ENCODE measurements around the gene SCUBE1. TPM values are rescaled to one million over a fixed set of nuclear protein-coding genes. Genes with fewer than 3 reads are reported as not detected.

Gene SCUBE1
- total and polyA plus RNA-seq, 2 of the 8 experiments (the other 6 are each of a cell fraction or from before 2014, with no cell fraction given): 2.3 to 4.9 TPM

- peak overlapping the region; percentile 21; the same call in 1 of the 2 replicates for H2BK5ac ChIP-seq (ENCODE audit: low read depth, low read length)
- H4K5ac ChIP-seq (ENCODE audit: insufficient read length, low read depth, low read length): no peak overlapping the region
- no peaks in the 10 kb centered on the region for H3K9me3 ChIP-seq (ENCODE audit: insufficient read depth in 2 of 2, low read depth in 1 of 2, low read length in 1 of 2)
- no peak overlapping the region for H3K4me2 ChIP-seq (ENCODE audit: insufficient read depth in 1 of 2, low read depth in 2 of 2, low read length in 2 of 2)
- H2BK20ac ChIP-seq (ENCODE audit: low read length): no peak overlapping the region
- no peak overlapping the region for H3K56ac ChIP-seq (replicated peaks; ENCODE audit: insufficient read length, low read depth, low read length)
- H2BK120ac ChIP-seq (replicated peaks; ENCODE audit: low read depth, low read length): no peak overlapping the region
- H4K91ac ChIP-seq (replicated peaks; ENCODE audit: insufficient read length, low read length): no peak overlapping the region
- H3K4me3 ChIP-seq (ENCODE audit: extremely low read depth in 1 of 4, insufficient read depth in 2 of 4, low read depth in 3 of 4, low read length in 4 of 4): no peak overlapping the region
- DNase-seq (ENCODE audit: low read depth in 1 of 2, low spot score in 2 of 2): no peak
- no peak overlapping the region for H3K23ac ChIP-seq (ENCODE audit: insufficient read length)
- H3K4ac ChIP-seq (replicated peaks; ENCODE audit: insufficient read length, low read depth, low read length): no peak overlapping the region
- 75% methylated on average over 11 of the region's 12 CpGs; no CpG with 5 or more reads in 1 of the 2 experiments for WGBS, 2 experiments (ENCODE audit: extremely low coverage in 1 of 2, insufficient coverage in 1 of 2, insufficient read length in 1 of 2, insufficient replicate concordance in 2 of 2, low coverage in 1 of 2, low lambda C conversion rate in 2 of 2, missing lambda C conversion rate in 1 of 2)
- H2AFZ ChIP-seq (ENCODE audit: low read length): no peak overlapping the region; the same call in 1 of the 2 replicates
- H3K4me1 ChIP-seq (replicated peaks in 1 of 4; ENCODE audit: control insufficient read depth in 3 of 4, insufficient read depth in 4 of 4, low read length in 3 of 4): peaks cover 0 to 9% (median 3%) of the 10 kb centered on the region in 4 experiments; a peak in 5 of 7 replicates
- H3K14ac ChIP-seq (ENCODE audit: insufficient read length): no peak overlapping the region
- H3K27ac ChIP-seq (ENCODE audit: low read depth, low read length): no peak overlapping the region
- no peak overlapping the region; the same call in 1 of the 2 replicates for H4K8ac ChIP-seq (ENCODE audit: extremely low read depth, insufficient read depth, low read length)
- H2AK5ac ChIP-seq (ENCODE audit: low read depth, low read length): no peak overlapping the region
- H3K9ac ChIP-seq (replicated peaks in 1 of 4; ENCODE audit: extremely low read depth in 1 of 4, low read depth in 3 of 4, low read length in 3 of 4): no peak overlapping the region
- CTCF ChIA-PET (ENCODE audit: partially characterized antibody): interaction anchor here (0.8 to 9.2 kb wide), 5 partner anchors 9 to 72 kb away, joined by 3 to 109 read pairs (median 9); no protein-coding TSS in a partner anchor
- H4K20me1 ChIP-seq (replicated peaks in 1 of 2; ENCODE audit: control insufficient read depth in 1 of 2, insufficient read depth in 2 of 2, low read length in 2 of 2): peaks cover 0 to 2% of the 10 kb centered on the region in 2 experiments
- no peaks in the 10 kb centered on the region; the same call in 1 of the 2 replicates for H3K79me1 ChIP-seq (ENCODE audit: low read depth, low read length)
- H2BK15ac ChIP-seq (ENCODE audit: low read length): no peak overlapping the region
- no peaks in the 10 kb centered on the region for H3K23me2 ChIP-seq (ENCODE audit: low read depth, low read length)
- H3K36me3 ChIP-seq (ENCODE audit: control insufficient read depth in 2 of 4, insufficient read depth in 4 of 4, low read length in 3 of 4): no peaks in the 10 kb centered on the region
- POLR2A ChIA-PET (ENCODE audit: partially characterized antibody): no interaction called here
- H3K18ac ChIP-seq (ENCODE audit: extremely low read depth, low read length): peak overlapping the region; percentile 48; the same call in 1 of the 2 replicates
- no peak for FAIRE-seq
- H3K79me2 ChIP-seq (ENCODE audit: control insufficient read depth in 1 of 2, insufficient read depth in 2 of 2, low read length in 2 of 2): no peaks in the 10 kb centered on the region
- H3K27me3 ChIP-seq (replicated peaks in 1 of 4; ENCODE audit: control insufficient read depth in 3 of 4, extremely low read depth in 1 of 4, insufficient read depth in 3 of 4, low read length in 3 of 4): no peaks in the 10 kb centered on the region
- no peak overlapping the region for H2BK12ac ChIP-seq (ENCODE audit: low read depth, low read length)
- no peak for TF ChIP-seq TAF1 (IDR thresholded peaks at IDR 0.05; ENCODE audit: low read depth, low read length)
- no peak for TF ChIP-seq GTF2F1 (IDR thresholded peaks at IDR 0.05; ENCODE audit: borderline replicate concordance, low read depth, low read length)
- TF ChIP-seq TCF12 (IDR thresholded peaks at IDR 0.05; ENCODE audit: low read depth, low read length): no peak
- no peak for TF ChIP-seq CREB1 (IDR thresholded peaks at IDR 0.05)
- TF ChIP-seq, protein P1, sequence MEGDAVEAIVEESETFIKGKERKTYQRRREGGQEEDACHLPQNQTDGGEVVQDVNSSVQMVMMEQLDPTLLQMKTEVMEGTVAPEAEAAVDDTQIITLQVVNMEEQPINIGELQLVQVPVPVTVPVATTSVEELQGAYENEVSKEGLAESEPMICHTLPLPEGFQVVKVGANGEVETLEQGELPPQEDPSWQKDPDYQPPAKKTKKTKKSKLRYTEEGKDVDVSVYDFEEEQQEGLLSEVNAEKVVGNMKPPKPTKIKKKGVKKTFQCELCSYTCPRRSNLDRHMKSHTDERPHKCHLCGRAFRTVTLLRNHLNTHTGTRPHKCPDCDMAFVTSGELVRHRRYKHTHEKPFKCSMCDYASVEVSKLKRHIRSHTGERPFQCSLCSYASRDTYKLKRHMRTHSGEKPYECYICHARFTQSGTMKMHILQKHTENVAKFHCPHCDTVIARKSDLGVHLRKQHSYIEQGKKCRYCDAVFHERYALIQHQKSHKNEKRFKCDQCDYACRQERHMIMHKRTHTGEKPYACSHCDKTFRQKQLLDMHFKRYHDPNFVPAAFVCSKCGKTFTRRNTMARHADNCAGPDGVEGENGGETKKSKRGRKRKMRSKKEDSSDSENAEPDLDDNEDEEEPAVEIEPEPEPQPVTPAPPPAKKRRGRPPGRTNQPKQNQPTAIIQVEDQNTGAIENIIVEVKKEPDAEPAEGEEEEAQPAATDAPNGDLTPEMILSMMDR (IDR thresholded peaks at IDR 0.05; ENCODE audit: control extremely low read depth in 1 of 3, insufficient read depth in 1 of 3, low read depth in 1 of 3, low read length in 3 of 3): peak in 1 of 3 experiments; percentile 9; a peak in 1 of 4 replicates
- TF ChIP-seq CHD2 (IDR thresholded peaks at IDR 0.05; ENCODE audit: low read length): no peak
- TF ChIP-seq RAD21 (IDR thresholded peaks at IDR 0.05 in 1 of 2, conservative IDR thresholded peaks at IDR 0.05 in 1 of 2; ENCODE audit: low read depth in 2 of 2, low read length in 2 of 2): 0 out of 4 replicates have a peak, but pooled peaks of 1 of the 2 experiments have one; percentile 3
- TF ChIP-seq HDAC6 (IDR thresholded peaks at IDR 0.05; ENCODE audit: low read depth, low read length): no peak
- no peak for TF ChIP-seq POU5F1 (IDR thresholded peaks at IDR 0.05; ENCODE audit: low read depth, low read length)
- no peak for TF ChIP-seq SUZ12 (IDR thresholded peaks at IDR 0.05; ENCODE audit: low read length)
These were observed 54.3 kb downstream of the SCUBE1 start for GRCh38 chr22:43288807-43289420.
